Astrocyte (in vitro differentiated cells and primary cell): Measurements from ENCODE around the gene CRACR2A.

Experiments
- CTCF ChIP-seq: IDR thresholded peaks from 2 replicates; pipeline ENCODE4 v1.5.1; 2011; ENCODE audit warnings: low read depth, mild to moderate bottlenecking, inconsistent platforms, low read length, moderate library complexity; ENCODE audit not compliant: insufficient read depth
- EZH2 ChIP-seq: IDR thresholded peaks from 2 replicates; pipeline ENCODE4 v1.6.1; 2012; ENCODE audit warnings: mild to moderate bottlenecking, low read length, inconsistent platforms; ENCODE audit not compliant: insufficient read depth

- TF ChIP-seq EZH2 (no peak), CTCF (no peak)
Measured at GRCh38 chr12:3726456-3726855, 26.5 kb downstream of the CRACR2A start.
